ENCODE data around the gene CSF3.
A peak's percentile ranks its signal among the peaks of the same experiment; 100 is the strongest.

The CSF3 gene, protein sequence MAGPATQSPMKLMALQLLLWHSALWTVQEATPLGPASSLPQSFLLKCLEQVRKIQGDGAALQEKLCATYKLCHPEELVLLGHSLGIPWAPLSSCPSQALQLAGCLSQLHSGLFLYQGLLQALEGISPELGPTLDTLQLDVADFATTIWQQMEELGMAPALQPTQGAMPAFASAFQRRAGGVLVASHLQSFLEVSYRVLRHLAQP

DNA sequence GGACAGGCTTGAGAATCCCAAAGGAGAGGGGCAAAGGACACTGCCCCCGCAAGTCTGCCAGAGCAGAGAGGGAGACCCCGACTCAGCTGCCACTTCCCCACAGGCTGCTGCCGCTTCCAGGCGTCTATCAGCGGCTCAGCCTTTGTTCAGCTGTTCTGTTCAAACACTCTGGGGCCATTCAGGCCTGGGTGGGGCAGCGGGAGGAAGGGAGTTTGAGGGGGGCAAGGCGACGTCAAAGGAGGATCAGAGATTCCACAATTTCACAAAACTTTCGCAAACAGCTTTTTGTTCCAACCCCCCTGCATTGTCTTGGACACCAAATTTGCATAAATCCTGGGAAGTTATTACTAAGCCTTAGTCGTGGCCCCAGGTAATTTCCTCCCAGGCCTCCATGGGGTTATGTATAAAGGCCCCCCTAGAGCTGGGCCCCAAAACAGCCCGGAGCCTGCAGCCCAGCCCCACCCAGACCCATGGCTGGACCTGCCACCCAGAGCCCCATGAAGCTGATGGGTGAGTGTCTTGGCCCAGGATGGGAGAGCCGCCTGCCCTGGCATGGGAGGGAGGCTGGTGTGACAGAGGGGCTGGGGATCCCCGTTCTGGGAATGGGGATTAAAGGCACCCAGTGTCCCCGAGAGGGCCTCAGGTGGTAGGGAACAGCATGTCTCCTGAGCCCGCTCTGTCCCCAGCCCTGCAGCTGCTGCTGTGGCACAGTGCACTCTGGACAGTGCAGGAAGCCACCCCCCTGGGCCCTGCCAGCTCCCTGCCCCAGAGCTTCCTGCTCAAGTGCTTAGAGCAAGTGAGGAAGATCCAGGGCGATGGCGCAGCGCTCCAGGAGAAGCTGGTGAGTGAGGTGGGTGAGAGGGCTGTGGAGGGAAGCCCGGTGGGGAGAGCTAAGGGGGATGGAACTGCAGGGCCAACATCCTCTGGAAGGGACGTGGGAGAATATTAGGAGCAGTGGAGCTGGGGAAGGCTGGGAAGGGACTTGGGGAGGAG lies at the start of gene CSF3:
TSS of gene CSF3 (plus strand) at position 436 of the 993 bp plus-strand sequence. CDS start at position 471, 35 bp downstream.
- no peak for DNase-seq (ENCODE audit: low read depth)

DNA sequence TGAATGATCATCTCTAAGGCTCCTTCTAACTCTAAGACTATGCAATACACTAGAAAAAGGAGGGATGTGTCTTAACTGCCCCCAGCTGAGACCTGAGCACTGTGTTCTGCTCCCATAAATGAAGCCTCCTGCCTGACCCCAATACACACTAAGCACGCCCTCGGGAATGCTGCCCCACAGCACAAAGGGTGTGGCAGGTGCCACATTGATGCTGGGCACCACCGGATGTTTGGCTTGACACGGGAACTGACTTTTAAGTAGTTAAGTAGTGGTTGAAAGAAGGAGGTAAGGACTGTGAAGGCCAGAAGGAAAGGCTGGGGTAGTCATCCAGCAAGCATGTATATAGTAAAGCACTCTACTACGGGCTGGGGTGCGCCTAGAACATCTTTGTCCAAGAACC lies 48.5 kb upstream of the CSF3 start:
- DNase-seq (ENCODE audit: low read depth) = no peak

DNA sequence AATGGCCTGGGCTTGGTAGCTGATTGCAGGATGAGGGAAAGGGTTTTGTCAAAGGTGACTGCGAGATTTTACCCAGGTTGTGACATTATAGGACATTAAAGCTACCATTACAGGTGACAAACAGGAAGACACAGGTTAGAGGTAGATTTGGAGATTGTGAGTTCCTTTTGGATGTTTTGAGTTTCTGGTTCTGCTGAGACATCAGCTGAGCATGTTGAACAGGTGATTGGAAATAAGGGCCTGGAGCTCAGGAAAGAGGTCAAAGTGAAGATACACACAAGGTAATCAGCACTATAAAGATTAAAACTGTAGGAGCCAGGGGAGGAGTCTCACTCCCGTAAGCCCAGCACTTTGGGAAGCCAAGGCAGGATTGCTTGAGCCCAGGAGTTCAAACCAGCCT lies 46.5 kb upstream of the CSF3 start:
- no peak for DNase-seq (ENCODE audit: low read depth)

DNA sequence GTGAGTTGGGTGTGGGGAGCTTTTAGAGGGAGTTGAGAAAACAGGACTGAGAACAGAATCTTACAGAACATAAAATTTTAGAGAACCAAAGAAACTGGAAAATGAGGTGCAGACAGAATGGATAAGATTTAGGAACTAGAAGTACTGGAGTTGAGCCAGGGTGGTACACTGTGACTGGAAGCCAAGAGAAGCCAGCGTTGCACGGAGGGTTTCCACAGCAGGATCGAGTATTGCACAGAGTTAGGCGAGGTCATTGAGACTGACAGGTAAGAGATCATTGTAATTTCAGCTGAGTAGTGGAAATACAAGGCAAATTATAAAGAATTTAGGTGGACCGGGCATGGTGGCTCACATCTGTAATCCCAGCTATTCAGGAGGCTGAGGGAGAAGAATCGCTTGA lies 45.9 kb upstream of the CSF3 start:
- DNase-seq (ENCODE audit: low read depth) = no peak

DNA sequence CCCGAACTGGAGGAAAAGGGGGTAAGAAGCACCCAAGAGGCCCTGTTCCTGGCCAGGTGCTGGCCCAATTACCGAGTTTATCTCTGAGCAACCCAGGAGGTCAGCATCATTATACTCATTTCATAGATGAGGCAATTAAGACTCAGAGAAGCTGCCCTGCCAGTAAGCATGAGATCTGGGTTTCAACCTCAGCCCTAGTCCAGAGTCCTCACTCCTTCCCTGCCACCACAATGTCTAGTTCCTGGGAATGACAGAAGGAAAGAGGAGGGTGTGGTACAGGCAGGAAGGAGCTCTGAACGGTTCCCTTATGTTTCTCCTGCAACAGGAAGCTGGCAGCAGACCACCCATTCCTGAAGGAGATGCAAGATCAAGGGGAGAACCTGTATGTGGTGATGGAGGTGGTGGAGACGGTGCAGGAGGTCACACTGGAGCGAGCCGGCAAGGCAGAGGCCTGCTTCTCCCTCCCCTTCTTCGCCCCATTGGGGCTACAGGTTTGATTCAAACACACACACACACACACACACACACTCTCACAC lies 45.0 kb upstream of the CSF3 start:
- no peak for DNase-seq (ENCODE audit: low read depth)

DNA sequence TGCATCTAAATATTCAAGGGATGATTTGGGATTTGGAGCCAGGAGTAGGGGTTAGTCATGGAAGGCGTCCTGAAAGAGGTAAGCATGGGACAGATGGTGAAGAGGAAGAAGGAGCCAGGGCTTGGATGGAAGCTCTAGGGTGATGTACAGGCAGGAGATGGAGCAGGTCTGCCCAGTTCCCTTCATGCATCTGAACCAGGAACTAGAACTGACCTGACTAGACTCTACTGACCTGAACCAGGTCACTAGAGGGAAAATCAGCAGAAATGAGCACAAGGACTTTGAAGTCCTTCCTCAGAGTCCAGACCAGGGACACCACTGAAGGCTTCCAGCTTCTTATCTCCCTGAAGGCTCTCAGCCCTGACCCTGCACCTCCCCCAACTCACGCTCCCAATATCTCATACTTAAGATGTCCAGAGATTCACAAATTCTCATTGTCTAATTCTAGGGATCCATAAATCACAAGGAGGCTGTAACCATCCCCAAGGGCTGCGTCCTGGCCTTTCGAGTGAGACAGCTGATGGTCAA lies 44.1 kb upstream of the CSF3 start:
- DNase-seq (ENCODE audit: low read depth) = no peak

DNA sequence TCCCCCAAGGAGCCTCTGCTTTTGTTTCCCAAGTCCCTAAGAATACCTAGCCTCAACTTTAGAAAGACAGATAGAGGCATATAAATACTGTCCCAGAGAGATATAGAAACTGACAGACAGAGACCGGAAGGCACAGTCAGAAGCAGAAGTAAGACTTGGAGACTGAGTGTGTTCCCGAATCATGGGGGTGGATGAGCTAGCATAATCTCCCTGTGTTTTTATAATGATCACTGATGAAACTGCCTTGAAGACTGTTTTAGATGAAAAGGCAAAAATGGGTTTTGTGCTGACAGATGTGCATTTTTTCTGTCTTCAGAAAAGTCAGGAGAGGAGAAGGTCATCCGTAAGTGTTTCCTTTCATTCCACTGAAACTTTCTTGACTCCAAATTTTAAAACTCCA lies 43.0 kb upstream of the CSF3 start:
- DNase-seq (ENCODE audit: low read depth) = no peak

DNA sequence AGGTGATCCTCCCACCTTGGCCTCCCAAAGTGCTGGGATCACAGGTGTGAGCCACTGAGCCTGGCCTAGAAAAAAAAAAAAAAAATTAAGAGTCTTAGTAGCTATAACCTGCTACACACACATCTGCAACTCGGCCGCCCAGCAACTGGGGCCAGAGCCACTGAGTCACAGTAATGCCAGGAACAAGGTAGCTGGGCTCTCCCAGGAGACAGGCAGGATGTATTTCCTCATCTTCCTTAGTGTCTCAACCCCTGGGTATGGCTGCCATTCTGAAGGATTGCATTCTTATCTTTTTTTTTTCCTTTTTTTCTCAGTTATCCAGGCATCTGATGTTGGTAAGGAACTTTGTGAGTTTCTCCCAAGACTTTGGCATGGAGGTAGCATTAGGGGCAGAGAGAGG lies 41.7 kb upstream of the CSF3 start:
- no peak for DNase-seq (ENCODE audit: low read depth)

DNA sequence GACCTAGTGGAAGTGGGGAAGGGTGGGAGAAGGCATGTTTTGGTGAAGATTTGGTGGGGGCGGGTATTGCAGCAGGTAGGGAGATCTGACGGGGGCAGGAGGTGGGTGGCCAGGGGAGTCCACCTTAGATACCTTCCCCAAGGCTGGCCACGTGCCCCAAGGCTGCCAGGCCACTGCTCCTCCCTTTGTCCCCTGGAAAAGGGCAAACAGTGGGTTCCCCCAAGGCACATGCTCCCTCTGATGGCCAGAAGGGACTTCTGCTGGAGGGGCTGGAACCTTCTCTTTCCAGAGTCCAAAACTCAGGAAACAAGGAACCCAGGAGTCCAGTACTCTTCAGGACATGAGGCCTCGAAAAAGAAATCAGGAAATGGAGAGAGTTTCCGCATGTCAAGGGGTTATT lies 40.8 kb upstream of the CSF3 start:
- DNase-seq (ENCODE audit: low read depth) = no peak

DNA sequence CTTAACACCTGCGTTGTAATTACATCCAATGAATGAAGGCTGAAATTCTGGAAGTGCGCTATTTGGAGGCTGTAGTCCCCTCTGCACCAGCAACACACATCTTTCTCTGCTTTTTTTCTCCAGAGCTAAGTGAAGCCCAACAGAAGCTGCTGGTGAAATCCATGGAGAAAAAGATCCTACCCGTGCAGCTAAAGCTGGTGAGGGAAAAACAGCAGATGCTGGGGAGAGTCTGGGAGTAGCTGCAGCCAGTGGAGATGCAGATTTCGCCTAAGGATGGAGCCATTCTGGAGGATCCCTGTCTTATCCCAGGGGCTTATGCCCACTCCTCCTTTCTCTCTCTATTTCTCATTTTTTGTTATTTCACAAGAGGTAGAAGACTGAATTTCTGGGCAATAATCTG lies 39.4 kb upstream of the CSF3 start:
- no peak for DNase-seq (ENCODE audit: low read depth)

DNA sequence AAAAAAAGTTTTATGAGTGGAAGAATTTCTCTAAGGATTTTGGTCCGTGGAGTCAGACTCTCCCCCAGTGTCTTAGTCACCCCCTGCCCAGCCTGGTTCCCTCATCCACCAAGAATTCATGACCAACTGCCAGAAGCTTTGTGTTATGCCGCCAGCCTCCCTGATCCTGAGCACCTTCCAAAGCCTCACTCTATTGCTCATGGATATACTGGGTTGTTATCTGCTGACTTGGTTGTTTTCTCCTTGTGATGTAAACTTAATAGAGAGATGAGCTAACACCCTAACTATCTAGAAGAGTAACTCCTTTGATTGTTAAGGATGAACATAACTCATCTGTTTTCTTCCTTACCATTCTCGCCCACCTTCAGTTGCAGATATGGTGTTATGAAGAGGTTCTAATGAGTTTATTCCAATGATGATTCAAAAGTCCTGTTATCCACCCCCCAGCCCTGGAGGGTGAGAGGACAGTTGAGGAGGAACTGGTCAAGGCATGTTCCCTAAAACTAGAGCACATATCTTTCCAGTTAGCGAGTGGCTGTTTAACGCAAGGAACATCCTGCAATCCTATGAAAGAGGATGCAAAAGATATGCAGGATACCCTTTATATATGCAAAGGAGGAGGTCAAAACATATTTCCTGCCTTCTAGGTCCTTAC lies 36.1 kb upstream of the CSF3 start:
- no peak for DNase-seq (ENCODE audit: low read depth)

DNA sequence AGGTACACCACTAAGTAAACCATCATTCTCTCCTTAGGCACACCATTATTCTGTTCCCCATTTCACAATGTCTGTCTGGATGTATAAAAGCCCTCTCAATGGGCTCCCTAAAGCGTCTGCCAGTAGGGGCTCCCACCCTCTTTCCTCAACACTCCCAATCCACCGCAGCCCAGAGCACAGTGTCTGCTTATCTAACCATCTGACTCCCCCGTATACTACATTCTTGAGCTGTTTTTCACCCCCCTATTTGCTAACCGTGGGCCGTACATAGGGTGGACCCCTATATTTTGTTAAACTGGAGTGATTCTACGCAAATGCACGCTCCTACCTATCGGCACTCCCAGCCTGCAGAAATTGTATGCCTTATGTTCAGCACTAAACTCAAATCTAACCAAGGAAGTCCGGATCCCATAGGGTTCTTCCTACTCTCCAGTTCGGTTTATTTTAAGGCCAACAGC lies 35.3 kb upstream of the CSF3 start:
- no peak for DNase-seq (ENCODE audit: low read depth)

DNA sequence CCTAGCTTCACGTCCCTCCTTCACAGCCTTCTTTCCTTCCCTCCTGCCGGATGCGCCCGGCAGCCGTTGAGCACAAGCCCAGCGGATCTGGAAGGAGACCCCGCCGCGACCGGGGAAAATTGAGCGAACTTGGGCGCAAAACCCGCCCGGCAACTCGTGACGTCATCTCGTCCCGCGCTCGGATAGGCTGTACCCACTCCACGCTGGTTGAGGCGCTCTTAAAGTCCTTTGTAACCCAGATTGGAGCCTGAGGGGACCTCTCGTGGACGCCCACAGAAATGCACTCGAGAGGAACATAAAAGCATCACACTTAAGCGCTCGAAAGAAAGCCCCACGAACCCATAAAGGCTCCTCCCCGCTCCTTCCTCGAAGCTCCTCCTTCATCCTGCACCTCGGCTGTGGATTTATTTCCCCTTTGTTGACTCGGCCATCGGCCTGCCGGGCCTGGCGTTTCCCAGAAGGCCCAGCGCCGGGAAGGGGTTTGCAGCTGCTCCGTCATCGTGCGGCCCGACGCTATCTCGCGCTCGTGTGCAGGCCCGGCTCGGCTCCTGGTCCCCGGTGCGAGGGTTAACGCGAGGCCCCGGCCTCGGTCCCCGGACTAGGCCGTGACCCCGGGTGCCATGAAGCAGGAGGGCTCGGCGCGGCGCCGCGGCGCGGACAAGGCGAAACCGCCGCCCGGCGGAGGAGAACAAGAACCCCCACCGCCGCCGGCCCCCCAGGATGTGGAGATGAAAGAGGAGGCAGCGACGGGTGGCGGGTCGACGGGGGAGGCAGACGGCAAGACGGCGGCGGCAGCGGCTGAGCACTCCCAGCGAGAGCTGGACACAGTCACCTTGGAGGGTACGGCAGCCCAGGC lies 34.7 kb upstream of the CSF3 start, which contains the start of gene PSMD3:
TSS of gene PSMD3 (plus strand) at position 457 of the 856 bp plus-strand sequence. CDS start at position 621, 164 bp downstream.
- DNase-seq (ENCODE audit: low read depth) = peak; percentile 97

DNA sequence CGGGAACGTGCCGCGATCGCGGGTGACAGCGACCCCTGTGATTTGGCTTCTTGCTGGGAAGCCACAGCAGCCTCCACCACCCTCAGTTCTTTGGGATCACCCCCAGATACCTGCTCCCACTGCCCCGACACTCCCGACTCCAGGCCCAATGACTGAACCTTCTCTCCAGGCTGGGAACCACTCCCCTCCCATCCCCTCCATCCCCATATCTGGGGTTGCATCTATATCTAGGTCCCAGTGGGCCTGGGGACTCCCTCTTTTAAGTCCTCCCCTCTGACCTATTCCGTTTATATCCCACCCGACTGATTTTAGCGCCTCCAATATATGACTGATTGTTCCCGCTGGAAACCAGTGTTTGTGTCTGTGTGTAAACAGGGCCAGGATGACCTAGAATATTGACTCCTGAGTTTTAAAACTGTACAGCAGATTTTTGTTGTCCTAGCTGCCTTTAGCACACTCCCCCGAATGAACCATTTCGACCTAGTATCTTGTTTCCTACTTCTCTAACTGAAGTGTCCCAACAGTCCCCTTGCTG lies 34.0 kb upstream of the CSF3 start:
- DNase-seq (ENCODE audit: low read depth) = no peak

DNA sequence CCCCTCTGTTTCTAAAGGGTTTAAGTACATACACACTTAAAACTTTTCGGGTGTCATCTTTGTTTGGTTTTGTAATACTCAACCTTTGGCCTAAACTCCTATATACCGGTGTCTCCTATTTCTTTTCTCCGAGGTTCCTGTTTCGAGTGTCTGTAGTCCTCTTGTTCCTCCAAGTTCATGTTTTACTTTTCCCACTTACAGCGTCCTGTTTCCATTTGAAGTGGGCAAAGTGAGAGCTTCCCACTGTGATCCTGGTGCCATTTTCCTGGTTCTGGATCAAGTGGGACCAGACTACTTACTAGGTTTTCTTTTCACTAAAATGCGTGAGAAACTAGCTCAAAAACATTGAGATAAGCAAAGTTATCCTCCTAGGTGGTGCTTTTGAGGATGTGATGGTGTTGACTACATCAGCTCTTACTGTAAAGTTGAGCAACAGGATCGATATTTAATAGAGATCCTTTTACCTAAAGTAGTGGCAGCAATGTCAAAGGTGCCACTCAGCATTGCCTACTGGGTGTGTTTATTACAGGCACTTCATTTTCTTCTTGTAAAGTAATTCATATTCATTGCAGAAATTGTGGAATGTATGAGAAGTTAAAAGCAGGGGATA lies 33.4 kb upstream of the CSF3 start:
- no peak for DNase-seq (ENCODE audit: low read depth)

DNA sequence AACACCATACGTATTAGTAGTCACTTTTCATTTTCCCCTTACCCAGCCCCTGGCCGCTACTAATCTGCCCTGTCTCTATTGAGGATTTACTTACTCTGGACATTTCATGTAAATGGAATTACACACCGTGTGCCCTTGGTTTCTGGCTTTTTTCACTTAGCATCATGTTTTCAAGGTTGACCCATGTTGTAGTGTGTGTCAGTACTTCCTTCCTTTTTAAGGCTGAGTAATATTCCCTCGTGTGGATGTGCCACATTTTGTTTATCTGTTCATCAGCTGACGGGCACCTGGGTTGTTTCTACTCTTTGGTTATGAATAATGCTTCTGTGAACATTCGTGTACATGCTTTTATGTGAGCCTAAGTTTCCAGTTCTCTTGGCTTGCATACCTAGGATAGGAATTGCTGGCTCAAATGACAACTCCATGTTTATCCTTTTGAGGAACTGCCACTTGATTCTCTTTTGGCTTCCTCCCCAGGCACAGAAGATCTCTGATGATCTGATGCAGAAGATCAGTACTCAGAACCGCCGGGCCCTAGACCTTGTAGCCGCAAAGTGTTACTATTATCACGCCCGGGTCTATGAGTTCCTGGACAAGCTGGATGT lies 26.9 kb upstream of the CSF3 start:
- DNase-seq (ENCODE audit: low read depth) = no peak

DNA sequence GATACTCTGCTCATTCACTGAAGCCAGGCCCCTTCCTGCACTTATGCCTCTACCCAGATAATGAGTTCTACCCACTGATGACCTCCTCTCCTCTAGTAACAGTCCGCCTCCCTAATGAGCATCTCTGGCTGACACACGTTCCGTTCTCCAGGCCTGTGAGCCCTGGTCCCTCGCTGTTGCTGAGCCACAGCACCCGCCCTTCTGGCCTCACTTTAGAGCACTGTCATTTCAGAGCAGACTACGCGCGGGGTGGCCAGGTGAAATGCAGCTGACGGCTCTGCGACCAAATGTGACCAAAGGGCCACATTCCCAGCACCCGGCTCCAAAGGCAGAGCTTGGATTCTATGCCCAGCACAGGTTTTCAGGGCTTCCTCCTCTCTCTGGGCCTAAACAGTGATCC lies 20.8 kb upstream of the CSF3 start:
- DNase-seq (ENCODE audit: low read depth) = no peak

DNA sequence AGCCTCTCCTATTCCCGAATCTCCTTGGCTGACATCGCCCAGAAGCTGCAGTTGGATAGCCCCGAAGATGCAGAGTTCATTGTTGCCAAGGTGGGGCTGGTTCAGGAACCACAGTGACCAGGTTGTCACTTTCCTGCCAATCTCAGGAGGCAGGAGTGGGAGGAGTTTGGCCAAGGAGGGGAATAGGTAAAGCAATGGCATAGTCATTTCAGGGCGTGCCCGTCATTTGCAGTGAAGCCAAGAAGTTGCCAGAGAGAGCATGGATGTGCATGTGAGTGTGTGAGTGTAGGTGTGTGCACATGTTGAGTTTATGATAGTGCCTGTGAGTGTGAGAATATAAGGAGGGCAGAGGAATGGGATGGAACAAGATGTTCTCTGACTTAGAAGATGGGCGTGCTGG lies 19.8 kb upstream of the CSF3 start:
- no peak for DNase-seq (ENCODE audit: low read depth)

DNA sequence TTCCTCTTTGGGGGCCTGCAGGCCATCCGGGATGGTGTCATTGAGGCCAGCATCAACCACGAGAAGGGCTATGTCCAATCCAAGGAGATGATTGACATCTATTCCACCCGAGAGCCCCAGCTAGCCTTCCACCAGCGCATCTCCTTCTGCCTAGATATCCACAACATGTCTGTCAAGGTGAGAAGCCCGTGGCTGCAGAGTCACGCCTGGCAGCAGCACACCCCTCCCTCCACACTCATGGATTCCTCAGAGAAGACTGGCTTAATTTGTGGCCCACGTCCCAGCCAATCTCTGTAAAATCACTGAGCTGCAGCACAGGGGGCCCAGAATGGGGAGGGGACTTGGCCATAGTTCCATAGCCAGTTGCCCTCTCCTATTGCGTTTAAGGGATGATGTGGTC lies 19.1 kb upstream of the CSF3 start:
- no peak for DNase-seq (ENCODE audit: low read depth)

DNA sequence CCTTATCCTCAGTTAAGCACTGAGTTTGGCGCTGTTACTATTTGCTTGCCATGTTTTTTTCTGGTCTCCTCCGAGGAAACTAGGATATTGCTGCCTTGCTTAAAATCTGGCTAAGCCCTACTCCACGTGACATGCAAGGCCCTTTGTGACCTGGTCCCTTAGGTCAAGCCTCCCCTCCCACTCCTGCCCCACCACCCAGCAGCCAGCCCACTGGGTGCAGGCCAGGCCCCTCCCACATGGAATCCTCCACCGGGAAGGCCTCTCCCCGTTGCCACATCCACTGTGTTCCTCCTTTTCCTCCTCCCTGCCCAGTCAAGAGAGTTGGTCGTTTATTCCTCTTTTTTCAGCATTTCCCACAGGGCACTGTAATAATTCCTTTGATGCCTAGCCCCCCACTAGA lies 18.4 kb upstream of the CSF3 start:
- no peak for DNase-seq (ENCODE audit: low read depth)
